C4-2B (cell line): ENCODE data around the gene PLAGL1.

Experiments used
- H3K27ac ChIP-seq: fragments of 450-650 bp; 2 replicates; pipeline ENCODE4 v1.5.1; 2017
- ZFX ChIP-seq: fragments of 450-650 bp; IDR thresholded peaks from 2 replicates; pipeline ENCODE4 v1.6.1; 2017
- TF ChIP-seq, protein P1 (sequence below): fragments of 450-650 bp; conservative IDR thresholded peaks from 2 replicates; pipeline ENCODE4 v1.5.1; 2017; ENCODE audit warnings: mild to moderate bottlenecking

PLAGL1 gene

DNA sequence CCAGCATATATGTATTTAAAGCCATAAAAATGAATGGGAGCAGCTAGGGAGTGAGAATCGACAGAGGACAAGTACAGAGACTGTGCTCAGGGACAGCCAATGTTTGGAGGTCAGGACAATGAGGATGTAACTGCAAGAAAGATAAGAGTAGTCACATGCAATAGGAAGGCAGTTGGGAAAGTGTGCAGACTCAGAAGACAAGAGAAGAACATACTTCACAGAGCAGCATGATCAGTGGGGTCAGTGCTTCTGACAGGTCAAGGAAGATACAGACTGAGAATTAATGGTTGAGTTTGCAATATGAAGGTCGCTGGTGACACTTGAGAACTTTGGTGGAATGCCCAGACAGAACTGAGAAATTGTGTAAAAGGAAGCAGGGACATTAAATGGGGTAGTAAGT is 25.1 kb downstream of the PLAGL1 start:
- TF ChIP-seq ZFX = no peak
- TF ChIP-seq, protein P1, sequence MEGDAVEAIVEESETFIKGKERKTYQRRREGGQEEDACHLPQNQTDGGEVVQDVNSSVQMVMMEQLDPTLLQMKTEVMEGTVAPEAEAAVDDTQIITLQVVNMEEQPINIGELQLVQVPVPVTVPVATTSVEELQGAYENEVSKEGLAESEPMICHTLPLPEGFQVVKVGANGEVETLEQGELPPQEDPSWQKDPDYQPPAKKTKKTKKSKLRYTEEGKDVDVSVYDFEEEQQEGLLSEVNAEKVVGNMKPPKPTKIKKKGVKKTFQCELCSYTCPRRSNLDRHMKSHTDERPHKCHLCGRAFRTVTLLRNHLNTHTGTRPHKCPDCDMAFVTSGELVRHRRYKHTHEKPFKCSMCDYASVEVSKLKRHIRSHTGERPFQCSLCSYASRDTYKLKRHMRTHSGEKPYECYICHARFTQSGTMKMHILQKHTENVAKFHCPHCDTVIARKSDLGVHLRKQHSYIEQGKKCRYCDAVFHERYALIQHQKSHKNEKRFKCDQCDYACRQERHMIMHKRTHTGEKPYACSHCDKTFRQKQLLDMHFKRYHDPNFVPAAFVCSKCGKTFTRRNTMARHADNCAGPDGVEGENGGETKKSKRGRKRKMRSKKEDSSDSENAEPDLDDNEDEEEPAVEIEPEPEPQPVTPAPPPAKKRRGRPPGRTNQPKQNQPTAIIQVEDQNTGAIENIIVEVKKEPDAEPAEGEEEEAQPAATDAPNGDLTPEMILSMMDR = no peak
- no peak overlapping the region for H3K27ac ChIP-seq

- H3K27ac ChIP-seq = no peak overlapping the region
- TF ChIP-seq, protein P1 = no peak
- no peak for TF ChIP-seq ZFX
Observed at GRCh38 chr6:143980921-143981320, 27.1 kb downstream of the PLAGL1 start.

- TF ChIP-seq, protein P1 = no peak
- no peak for TF ChIP-seq ZFX
Observed at GRCh38 chr6:143976806-143977349, 31.2 kb downstream of the PLAGL1 start.

GRCh38 chr6:143974089-143974488 is 34.0 kb downstream of the PLAGL1 start:
- TF ChIP-seq, protein P1 = no peak
- TF ChIP-seq ZFX = no peak
- no peak overlapping the region for H3K27ac ChIP-seq

More at GRCh38 chr6:143976806-143977349, 31.2 kb downstream of the PLAGL1 start:
- H3K27ac ChIP-seq = no peak overlapping the region

- TF ChIP-seq ZFX = no peak
- TF ChIP-seq, protein P1 = no peak
- H3K27ac ChIP-seq = no peak overlapping the region
Observed at GRCh38 chr6:143973097-143973966, 34.7 kb downstream of the PLAGL1 start.

DNA sequence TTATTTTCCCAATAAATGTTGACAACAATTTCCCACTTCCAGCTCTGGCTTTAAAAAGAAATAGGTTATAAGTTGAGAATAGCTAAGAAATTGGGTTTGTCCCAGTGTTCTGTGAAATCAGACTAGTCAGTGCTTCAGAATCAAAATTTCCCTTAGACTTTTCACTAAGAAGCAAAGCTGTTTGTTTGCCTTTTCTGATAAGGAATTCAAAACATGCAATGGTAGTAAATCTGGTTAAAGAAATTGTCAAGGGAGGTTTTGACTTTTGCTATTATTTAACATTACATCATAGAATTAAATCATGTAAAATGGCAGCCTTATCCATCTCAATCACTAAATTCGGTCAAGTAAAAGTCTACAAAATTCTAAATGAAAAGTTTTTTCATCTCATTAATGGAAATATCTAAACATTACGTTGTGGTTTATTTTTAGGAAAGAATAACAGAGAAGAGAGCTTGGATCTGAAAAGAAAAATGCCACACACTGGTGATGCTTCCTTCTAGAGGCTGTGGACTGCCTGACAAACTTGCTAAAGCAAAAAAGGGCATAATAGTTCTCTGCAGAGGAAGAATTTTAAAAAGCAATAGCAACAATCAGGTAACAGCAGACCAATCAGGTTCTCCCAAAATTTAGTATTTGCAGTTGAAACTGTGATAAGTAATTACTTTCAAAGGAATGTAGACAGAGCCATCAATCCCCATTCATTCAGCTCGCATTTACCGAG is 36.4 kb downstream of the PLAGL1 start:
- TF ChIP-seq ZFX = no peak
- TF ChIP-seq, protein P1 = no peak
- no peak overlapping the region for H3K27ac ChIP-seq
